Activated CD4-positive, alpha-beta T cell treated with anti-CD3 and anti-CD28 coated beads, Interleukin-2, Interleukin-6, amounts not matched to agents 100 ng/mL and 50 ng/mL, durations not matched to agents 16 hours and 8 hours (primary cell): ENCODE results near the gene SMIM44.
"Not testable (repeated sequence)": the region's sequence is repeated elsewhere in the genome, so short reads cannot be mapped to it uniquely, and the experiment has no call there.

Experiments used
- DNase-seq: peaks from one replicate; pipeline ENCODE4 v3.0.0-alpha.2; 2020

SMIM44 gene

DNA sequence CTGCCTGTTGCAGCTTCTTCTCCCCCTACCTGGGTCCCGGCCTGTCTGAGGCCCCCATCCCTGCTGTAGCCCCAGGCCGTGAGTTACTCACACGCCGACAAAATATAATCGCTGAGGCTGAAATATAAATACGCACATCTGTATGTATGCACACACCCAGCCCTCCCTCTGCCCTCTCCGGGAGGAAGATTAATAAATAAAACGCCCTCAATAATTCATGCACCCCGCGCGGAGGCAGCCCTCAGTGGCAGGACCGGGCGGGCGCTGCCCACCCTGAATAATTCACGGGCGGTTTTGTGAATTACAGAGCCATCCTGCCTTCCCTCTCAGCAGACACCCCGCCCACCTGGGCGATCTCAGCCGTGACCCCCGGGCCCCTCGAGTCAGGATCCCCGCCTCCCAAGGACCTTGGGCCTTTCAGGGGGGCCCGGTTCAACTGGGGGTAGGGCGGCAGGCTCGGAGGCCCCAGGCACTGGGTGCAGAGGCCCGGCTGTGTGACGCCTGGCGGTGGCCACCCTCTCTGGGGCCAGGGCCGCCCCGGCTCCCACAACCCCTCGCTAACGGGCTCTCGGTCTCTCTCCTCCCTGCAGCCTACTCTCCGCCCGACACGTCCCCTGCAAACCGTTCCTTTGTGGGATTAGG lies 27.2 kb downstream of the SMIM44 start:
- no peak for DNase-seq

GRCh38 chr19:3455393-3455955 lies 27.8 kb downstream of the SMIM44 start:
- DNase-seq: no peak

GRCh38 chr19:3454656-3455392 lies 28.4 kb downstream of the SMIM44 start:
- no peak for DNase-seq

DNA sequence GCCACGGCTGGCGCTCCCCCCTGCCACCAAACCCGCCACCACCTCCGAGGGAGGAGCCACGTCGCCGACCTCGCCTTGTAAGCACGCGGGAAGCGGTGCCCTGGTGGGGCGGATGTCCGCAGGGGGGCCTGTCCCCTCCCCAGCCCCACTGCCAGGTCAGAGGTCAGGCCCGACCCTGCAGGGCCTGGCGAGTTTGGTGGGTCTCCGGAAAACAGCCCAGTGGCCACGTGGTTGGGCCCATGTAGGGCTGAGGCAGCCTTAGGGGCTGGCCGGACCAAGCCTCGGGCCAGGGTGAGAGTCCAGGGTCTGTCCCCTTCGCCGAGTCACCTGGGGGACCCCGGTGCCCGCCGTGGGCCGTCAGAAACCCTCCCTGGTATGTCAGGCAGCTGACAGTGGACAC lies 29.4 kb downstream of the SMIM44 start:
- DNase-seq: no peak

GRCh38 chr19:3452942-3453214 lies 30.4 kb downstream of the SMIM44 start:
- DNase-seq: not testable (repeated sequence)

DNA sequence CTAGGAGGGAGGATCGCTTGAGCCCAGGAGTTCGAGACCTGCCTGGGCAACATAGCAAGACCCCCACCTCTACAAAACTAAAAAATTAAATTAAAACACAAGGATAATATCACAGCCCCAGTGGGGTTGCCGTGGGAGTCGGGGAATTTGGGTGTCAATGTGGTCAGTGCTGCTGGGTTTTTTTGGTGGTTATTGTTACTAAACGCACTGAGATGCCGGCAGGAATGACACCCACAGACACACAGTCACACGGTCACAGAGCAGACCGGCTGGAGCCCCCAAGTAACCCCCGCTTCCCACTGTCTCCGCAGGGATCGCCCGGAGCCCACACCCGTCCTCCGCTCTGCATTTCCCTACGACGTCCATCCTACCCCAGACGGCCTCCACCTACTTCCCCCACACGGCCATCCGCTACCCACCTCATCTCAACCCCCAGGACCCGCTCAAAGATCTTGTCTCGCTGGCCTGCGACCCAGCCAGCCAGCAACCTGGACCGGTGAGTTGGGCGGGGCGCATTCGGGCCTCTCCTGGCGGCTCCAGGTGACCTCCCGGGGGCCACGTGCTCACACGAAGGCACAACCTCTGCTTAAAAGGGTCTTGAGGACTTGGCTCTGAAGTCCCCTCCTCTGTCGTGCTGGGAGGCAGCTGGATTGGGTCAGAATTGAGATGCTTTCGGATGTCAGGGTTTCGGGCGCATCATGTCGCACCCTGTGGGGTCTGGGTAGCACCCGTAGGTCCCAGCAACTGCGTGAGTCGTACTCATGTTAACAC lies 30.9 kb downstream of the SMIM44 start:
- no peak for DNase-seq

DNA sequence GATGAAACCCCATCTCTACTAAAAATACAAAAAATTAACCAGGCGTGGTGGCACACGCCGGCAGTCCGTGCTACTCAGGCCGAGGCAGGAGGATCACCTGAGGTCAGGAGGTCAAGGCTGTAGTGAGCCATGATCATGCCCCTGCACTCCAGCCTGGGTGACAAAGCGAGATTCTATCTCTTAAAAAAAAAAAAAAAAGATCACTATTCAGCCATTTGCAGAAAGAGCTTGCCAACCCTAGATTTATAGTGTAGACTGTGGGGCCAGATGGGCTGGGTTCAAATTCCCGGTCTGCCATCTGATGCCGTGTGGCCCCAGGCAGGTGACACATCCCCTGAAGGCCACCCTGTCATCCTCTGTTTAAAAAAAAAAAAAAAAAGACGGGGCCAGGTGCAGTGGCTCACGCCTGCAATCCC lies 31.8 kb downstream of the SMIM44 start:
- DNase-seq: no peak

GRCh38 chr19:3450796-3451411 lies 32.3 kb downstream of the SMIM44 start:
- DNase-seq: peak; percentile 25

DNA sequence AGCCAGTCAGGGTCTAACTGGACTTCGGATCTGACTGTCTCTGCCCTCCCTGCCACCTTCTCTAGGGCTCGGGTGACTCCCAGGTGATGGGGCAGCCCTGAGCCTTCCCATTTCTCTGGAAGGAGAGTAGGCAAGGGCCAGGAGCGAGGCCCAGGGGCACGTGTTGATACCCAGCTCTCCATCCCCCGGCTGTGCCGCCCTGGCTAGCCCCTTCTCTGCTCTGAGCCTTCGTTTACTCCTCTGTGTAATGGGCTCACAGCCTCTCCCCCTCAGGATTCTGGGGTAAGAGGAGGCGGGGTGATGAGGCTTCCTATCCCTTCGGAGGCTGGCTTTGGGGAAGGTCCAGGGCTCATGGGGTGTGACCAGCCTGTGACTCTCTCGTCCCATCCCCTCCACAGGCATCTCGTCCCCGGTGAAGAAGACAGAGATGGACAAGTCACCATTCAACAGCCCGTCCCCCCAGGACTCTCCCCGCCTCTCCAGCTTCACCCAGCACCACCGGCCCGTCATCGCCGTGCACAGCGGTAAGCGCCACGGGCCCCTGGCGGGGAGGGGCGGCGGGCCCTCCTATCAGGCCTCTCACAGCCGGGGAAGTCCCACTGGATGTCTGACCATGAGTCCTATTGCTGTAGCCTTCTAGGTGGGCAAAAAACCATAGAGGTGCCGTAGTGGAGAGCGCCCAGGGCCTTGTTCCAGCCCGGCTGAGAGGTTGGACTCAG lies 34.5 kb downstream of the SMIM44 start:
- DNase-seq: no peak

DNA sequence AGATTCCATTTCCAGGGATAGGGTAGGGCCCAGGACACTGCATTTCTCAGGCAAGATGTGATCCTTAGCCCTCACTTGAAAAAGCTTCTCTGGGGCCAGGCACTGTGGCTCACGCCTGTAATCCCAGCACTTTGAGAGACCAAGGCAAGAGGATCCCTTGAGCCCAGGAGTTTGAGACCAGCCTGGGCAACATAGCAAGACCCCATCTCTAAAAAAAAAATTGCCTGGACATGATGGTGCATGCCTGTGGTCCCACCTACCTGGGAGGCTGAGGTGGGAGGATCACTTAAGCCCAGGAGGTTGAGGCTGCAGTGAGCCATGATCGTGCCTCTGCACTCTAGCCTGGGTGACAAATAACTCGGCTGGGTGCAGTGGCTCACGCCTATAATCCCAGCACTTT lies 36.6 kb downstream of the SMIM44 start:
- DNase-seq: not testable (repeated sequence)

- no peak for DNase-seq
Observed at GRCh38 chr19:3444695-3445234, 38.5 kb downstream of the SMIM44 start.

GRCh38 chr19:3443840-3444694 lies 39.2 kb downstream of the SMIM44 start:
- no peak for DNase-seq

DNA sequence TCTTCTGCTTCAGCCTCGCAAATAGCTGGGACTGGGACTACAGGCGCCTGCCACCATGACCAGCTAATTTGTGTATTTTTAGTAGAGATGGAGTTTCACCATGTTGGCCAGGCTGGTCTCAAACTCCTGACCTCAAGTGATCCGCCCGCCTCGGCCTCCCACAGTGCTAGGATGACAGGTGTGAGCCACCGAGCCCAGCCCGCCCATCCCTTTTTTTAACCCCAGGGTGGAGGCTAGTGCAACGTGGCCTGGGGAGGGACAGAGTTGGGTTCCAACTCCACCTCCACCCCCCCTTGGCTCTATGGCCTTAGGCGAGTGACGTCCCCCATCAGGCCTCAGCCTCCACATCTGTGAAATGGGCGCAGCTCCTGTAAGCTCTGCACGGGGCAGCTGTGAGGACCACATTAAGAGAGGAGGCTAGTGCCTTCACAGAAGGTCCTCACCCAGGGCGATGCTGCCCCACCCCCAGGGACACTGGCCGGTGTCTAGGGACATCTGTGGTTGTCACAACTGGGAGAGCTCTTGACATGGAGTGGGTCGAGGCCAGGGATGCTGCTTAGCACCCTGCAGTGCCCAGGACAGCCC lies 40.7 kb downstream of the SMIM44 start:
- no peak for DNase-seq

GRCh38 chr19:3441986-3442329 lies 41.3 kb downstream of the SMIM44 start:
- DNase-seq: no peak

- DNase-seq: no peak
Observed at GRCh38 chr19:3441089-3441985, 41.9 kb downstream of the SMIM44 start.

- peak; percentile 71 for DNase-seq
Observed at GRCh38 chr19:3440082-3440481, 43.2 kb downstream of the SMIM44 start.

- peak; percentile 97 for DNase-seq
Observed at GRCh38 chr19:3434630-3435553, 48.3 kb downstream of the SMIM44 start.

GRCh38 chr19:3433805-3434540 lies 49.3 kb downstream of the SMIM44 start:
- DNase-seq: no peak
